T-helper 2 cell treated with Interferon-gamma antibody and Interleukin-4, amounts not matched to agents 100 ng/mL and 5 ng/mL, for 36 hours (primary cell): Measurements from ENCODE around the gene FIGNL2. TPM values are rescaled to one million over a fixed set of nuclear protein-coding genes. Genes with fewer than 3 reads are reported as not detected.
"Not testable (repeated sequence)": the region's sequence is repeated elsewhere in the genome, so short reads cannot be mapped to it uniquely, and the experiment has no call there.

Experiments
- intact Hi-C: fragments of 100-400 bp; cut with micrococcal nuclease; formaldehyde crosslinking; loops from one replicate; pipeline ENCODE4 v1.15.1; 2023
- total RNA-seq: library from RNA; stranded (reverse); gene quantifications from 2 replicates; pipeline ENCODE4 v1.2.3, GENCODE V29; 2022

The FIGNL2 gene
- total RNA-seq, 1 donor from 2014 or later = 0.25 TPM

GRCh38 chr12:51836041-51836826 lies 12.3 kb downstream of the FIGNL2 start:
- intact Hi-C loops = no loop called here

- intact Hi-C loops = no loop called here
Measured at GRCh38 chr12:51834411-51834810, 14.1 kb downstream of the FIGNL2 start.

- intact Hi-C loops = no loop called here
Measured at GRCh38 chr12:51833448-51834227, 14.9 kb downstream of the FIGNL2 start.

- intact Hi-C loops = no loop called here
Measured at GRCh38 chr12:51832354-51833107, 16.0 kb downstream of the FIGNL2 start.

- intact Hi-C loops = not testable (repeated sequence)
Measured at GRCh38 chr12:51831817-51832216, 16.7 kb downstream of the FIGNL2 start.

GRCh38 chr12:51829641-51830040 lies 18.9 kb downstream of the FIGNL2 start:
- intact Hi-C loops = no loop called here

GRCh38 chr12:51829011-51829481 lies 19.5 kb downstream of the FIGNL2 start:
- intact Hi-C loops = no loop called here

- intact Hi-C loops = no loop called here
Measured at GRCh38 chr12:51827925-51828818, 20.3 kb downstream of the FIGNL2 start.

GRCh38 chr12:51826881-51827280 lies 21.6 kb downstream of the FIGNL2 start:
- intact Hi-C loops = no loop called here

GRCh38 chr12:51825216-51825615 lies 23.3 kb downstream of the FIGNL2 start:
- intact Hi-C loops = no loop called here

- intact Hi-C loops = loop anchor here (5.0 kb wide), 1 partner anchor 402 kb away; the partner anchor contains the start of gene SLC4A8
Measured at GRCh38 chr12:51823875-51824565, 24.5 kb downstream of the FIGNL2 start.

GRCh38 chr12:51822956-51823355 lies 25.6 kb downstream of the FIGNL2 start:
- intact Hi-C loops = loop anchor here (5.0 kb wide), 1 partner anchor 401 kb away; the partner anchor contains the start of gene SLC4A8

- intact Hi-C loops = loop anchor here (5.0 kb wide), 1 partner anchor 400 kb away; the partner anchor contains the start of gene SLC4A8
Measured at GRCh38 chr12:51822261-51822616, 26.3 kb downstream of the FIGNL2 start.

GRCh38 chr12:51821440-51822260 lies 26.9 kb downstream of the FIGNL2 start:
- intact Hi-C loops = loop anchor here (5.0 kb wide), 1 partner anchor 399 kb away; the partner anchor contains the start of gene SLC4A8

- intact Hi-C loops = loop anchor here (5.0 kb wide), 1 partner anchor 398 kb away; the partner anchor contains the start of gene SLC4A8
Measured at GRCh38 chr12:51820526-51821439, 27.7 kb downstream of the FIGNL2 start.

GRCh38 chr12:51819736-51820525 lies 28.6 kb downstream of the FIGNL2 start:
- intact Hi-C loops = loop anchor here (5.0 kb wide), 1 partner anchor 398 kb away; the partner anchor contains the start of gene SLC4A8
